ENCODE measurements around the gene LMO1.

Gene LMO1

GRCh38 chr11:8263769-8264410 is at the start of gene LMO1:
Gene LMO1, minus strand, starts transcription at chr11:8263878. Its CDS starts 516 bp downstream, at chr11:8263362.
- peak; percentile 92 for TF ChIP-seq CTCF (conservative IDR thresholded peaks at IDR 0.05; ENCODE audit: low read length)
- H3K4me3 ChIP-seq (ENCODE audit: low read length), result peak within 1 kb of the TSS; percentile 41
- DNase-seq (ENCODE audit: low read depth), result peak; percentile 46

DNA sequence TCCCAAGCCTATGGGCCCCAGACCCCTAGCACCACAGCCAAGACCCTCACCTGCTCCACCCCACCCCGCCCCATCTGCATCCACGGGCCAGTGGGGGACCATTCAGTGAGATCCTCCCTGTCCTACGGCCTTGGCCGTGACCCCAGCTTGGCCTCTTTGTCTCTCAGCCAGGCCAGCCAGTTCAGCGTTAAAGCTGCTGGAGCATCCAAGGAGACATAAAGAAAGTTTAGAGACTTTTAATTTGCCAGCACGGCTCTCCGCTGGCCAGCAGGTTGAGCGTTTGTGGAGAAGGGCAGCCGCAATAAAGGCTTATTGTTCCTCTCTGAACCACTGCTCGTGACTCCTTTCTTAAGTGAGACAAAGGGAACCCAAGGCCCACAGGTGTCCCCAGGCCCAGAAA is 49.3 kb upstream of the LMO1 start:
- H3K4me3 ChIP-seq (ENCODE audit: low read length), result no peak overlapping the region
- DNase-seq (ENCODE audit: low read depth), result no peak
- TF ChIP-seq CTCF (conservative IDR thresholded peaks at IDR 0.05; ENCODE audit: low read length), result no peak

DNA sequence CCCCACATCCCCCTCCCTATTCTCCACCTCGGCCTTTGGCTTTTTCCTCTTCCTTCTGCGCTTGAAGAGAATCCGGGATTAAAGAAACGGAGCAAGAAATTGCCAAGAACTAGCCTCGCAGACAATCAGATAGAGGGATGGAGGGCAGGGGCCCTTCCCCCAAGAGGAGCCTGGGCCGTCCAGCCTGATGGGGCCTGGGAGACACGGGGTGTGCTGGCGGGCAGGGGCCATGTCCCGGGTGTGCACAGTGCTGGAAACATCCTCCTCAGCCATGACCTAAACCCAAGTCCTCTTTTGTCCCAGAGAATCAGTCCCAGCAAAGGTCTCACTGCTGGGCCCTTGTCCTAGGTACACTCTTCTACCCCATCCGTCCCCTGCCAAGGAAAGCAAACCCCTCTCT is 47.7 kb upstream of the LMO1 start:
- no peak for TF ChIP-seq CTCF (conservative IDR thresholded peaks at IDR 0.05; ENCODE audit: low read length)
- no peak for DNase-seq (ENCODE audit: low read depth)

DNA sequence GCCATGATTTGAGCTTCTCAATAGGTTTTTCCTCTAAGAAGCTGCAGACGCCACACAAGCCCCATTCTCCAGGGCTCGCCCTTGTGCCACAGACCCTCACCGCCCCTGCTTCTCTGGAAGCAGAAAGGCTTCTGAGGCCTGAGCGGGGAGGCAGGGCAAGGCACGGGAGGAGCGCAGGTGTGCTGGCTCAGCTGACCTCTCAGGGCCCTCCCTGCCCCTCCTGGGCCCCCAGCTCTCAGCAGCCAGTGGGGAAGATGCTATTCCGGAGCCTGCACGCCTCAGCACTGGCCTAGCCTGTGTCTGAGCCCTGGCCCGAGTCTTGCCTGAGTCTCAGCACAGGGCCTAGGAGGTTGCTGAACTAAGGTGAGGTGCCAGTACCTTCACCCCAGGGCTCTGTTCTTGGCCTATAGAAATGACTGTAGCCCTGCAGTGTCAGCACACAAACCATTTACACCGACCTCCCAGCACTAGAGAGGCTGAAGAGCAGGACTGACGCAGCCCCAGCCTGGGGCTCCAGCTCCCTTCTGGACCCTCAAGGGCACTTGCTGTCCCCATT is 47.1 kb upstream of the LMO1 start:
- no peak for DNase-seq (ENCODE audit: low read depth)
- no peak for TF ChIP-seq CTCF (conservative IDR thresholded peaks at IDR 0.05; ENCODE audit: low read length)
- H3K4me3 ChIP-seq (ENCODE audit: low read length), result no peak overlapping the region

More for the DNA sequence above, 47.7 kb upstream of the LMO1 start:
- no peak overlapping the region for H3K4me3 ChIP-seq (ENCODE audit: low read length)

- DNase-seq (ENCODE audit: low read depth), result no peak
- H3K4me3 ChIP-seq (ENCODE audit: low read length), result no peak overlapping the region
- no peak for TF ChIP-seq CTCF (conservative IDR thresholded peaks at IDR 0.05; ENCODE audit: low read length)
These were observed 46.2 kb upstream of the LMO1 start for GRCh38 chr11:8309862-8310261.

DNA sequence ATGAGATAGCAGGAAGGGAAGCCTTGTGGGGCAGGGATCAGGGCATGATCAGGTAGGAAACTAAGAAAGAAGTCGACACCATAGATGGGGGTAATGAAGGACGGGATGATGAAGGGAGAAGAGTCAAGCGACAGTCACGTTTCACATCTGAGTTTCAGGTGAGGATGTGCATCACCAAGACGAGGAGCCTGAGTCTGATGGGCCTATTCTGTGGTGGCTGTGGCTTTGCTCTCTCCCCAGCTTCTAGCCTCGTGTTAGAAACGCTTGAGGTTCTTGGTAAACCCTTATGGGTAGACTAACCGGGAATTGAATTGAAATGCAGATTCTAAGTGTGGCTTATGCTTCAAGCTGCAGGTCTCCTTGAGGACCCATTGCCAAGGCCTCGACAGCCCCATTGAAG is 45.6 kb upstream of the LMO1 start:
- no peak for TF ChIP-seq CTCF (conservative IDR thresholded peaks at IDR 0.05; ENCODE audit: low read length)
- no peak overlapping the region for H3K4me3 ChIP-seq (ENCODE audit: low read length)
- no peak for DNase-seq (ENCODE audit: low read depth)

GRCh38 chr11:8307601-8308000 is 43.9 kb upstream of the LMO1 start:
- no peak for DNase-seq (ENCODE audit: low read depth)
- H3K4me3 ChIP-seq (ENCODE audit: low read length), result no peak overlapping the region
- no peak for TF ChIP-seq CTCF (conservative IDR thresholded peaks at IDR 0.05; ENCODE audit: low read length)
